Measurements from ENCODE around the gene PRSS50.

DNA sequence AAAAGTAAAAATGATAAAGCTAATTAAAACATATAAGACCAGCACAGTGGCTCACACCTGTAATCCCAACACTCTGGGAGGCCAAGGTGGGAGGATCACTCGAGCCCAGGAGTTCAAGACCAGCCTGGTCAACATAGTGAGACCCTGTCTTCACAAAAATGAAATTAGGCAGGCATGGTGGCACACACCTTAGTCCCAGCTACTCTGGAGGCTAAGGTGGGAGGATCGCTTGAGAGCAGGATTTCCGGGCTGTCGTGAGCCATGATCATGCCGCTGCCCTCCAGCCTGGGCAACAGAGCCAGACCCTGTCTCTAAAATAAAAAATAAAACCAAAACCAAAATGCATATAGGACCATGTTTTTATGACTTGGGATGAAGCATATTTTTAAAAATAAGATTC, 4.8 kb upstream of the PRSS50 start:
- TF ChIP-seq POLR2A (IDR thresholded peaks at IDR 0.05) (no peak), POLR2AphosphoS5 (IDR thresholded peaks at IDR 0.05; ENCODE audit: insufficient read depth in 1 of 2, low read depth in 1 of 2) (no peak)
- TF ChIP-seq, protein P1, sequence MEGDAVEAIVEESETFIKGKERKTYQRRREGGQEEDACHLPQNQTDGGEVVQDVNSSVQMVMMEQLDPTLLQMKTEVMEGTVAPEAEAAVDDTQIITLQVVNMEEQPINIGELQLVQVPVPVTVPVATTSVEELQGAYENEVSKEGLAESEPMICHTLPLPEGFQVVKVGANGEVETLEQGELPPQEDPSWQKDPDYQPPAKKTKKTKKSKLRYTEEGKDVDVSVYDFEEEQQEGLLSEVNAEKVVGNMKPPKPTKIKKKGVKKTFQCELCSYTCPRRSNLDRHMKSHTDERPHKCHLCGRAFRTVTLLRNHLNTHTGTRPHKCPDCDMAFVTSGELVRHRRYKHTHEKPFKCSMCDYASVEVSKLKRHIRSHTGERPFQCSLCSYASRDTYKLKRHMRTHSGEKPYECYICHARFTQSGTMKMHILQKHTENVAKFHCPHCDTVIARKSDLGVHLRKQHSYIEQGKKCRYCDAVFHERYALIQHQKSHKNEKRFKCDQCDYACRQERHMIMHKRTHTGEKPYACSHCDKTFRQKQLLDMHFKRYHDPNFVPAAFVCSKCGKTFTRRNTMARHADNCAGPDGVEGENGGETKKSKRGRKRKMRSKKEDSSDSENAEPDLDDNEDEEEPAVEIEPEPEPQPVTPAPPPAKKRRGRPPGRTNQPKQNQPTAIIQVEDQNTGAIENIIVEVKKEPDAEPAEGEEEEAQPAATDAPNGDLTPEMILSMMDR (IDR thresholded peaks at IDR 0.05) = no peak

Measured in vagina (tissue), 2 donors.